Trophoblast cell (in vitro differentiated cells and primary cell): ENCODE results near the gene DDX27.
"Not testable (repeated sequence)": the region's sequence is repeated elsewhere in the genome, so short reads cannot be mapped to it uniquely, and the experiment has no call there.

Source experiments
- DNase-seq, 2 donors: peaks; one replicate each; pipeline ENCODE4 v3.0.0-alpha.2; 2016
- H2AFZ ChIP-seq: 2 replicates; pipeline ENCODE4 v1.6.1; 2013; ENCODE audit warnings: low read length, moderate library complexity, mild to moderate bottlenecking; ENCODE audit not compliant: insufficient read depth, poor library complexity
- H2AK5ac ChIP-seq: 2 replicates; pipeline ENCODE4 v1.6.1; 2013; ENCODE audit warnings: mild to moderate bottlenecking, low read length
- H2BK120ac ChIP-seq: 2 replicates; pipeline ENCODE4 v1.6.1; 2013; ENCODE audit warnings: low read length, mild to moderate bottlenecking, moderate library complexity; ENCODE audit not compliant: insufficient read depth, poor library complexity
- H2BK12ac ChIP-seq: 2 replicates; pipeline ENCODE4 v1.6.1; 2013; ENCODE audit warnings: mild to moderate bottlenecking, low read length, moderate library complexity
- H2BK5ac ChIP-seq: 2 replicates; pipeline ENCODE4 v1.6.1; 2013; ENCODE audit warnings: low read length, low read depth, moderate library complexity, mild to moderate bottlenecking; ENCODE audit not compliant: poor library complexity
- H3K14ac ChIP-seq: 2 replicates; pipeline ENCODE4 v1.6.1; 2013; ENCODE audit warnings: mild to moderate bottlenecking, low read length
- H3K18ac ChIP-seq: 2 replicates; pipeline ENCODE4 v1.6.1; 2013; ENCODE audit warnings: mild to moderate bottlenecking, low read length
- H3K23ac ChIP-seq: 2 replicates; pipeline ENCODE4 v1.6.1; 2013; ENCODE audit warnings: low read length
- H3K27ac ChIP-seq: 2 replicates; pipeline ENCODE4 v1.5.1; 2013; ENCODE audit warnings: low read depth, mild to moderate bottlenecking, inconsistent platforms, low read length, moderate library complexity
- H3K27me3 ChIP-seq: 2 replicates; pipeline ENCODE4 v1.6.1; 2013; ENCODE audit warnings: inconsistent platforms, mild to moderate bottlenecking, low read length, moderate library complexity; ENCODE audit not compliant: insufficient read depth
- H3K36me3 ChIP-seq, 2 experiments: 1 replicate in 1 of 2; 2 replicates in 1 of 2; pipeline ENCODE4 v1.6.1; 2013; ENCODE audit warnings: low read length in 2 of 2, mild to moderate bottlenecking in 2 of 2, moderate library complexity in 1 of 2; ENCODE audit not compliant: insufficient read depth in 2 of 2, control insufficient read depth in 1 of 2
- H3K4ac ChIP-seq: 2 replicates; pipeline ENCODE4 v1.6.1; 2013; ENCODE audit warnings: low read depth, mild to moderate bottlenecking, low read length, moderate library complexity
- H3K4me1 ChIP-seq, 2 experiments: 1 replicate in 1 of 2; 2 replicates in 1 of 2; pipeline ENCODE4 v1.6.1; 2013; ENCODE audit warnings: low read length in 2 of 2, mild to moderate bottlenecking in 2 of 2, moderate library complexity in 1 of 2; ENCODE audit not compliant: insufficient read depth in 2 of 2, control insufficient read depth in 1 of 2
- H3K4me2 ChIP-seq: 2 replicates; pipeline ENCODE4 v1.6.1; 2013; ENCODE audit warnings: inconsistent platforms, mild to moderate bottlenecking, low read length, moderate library complexity
- H3K4me3 ChIP-seq: 2 replicates; pipeline ENCODE4 v1.5.1; 2013; ENCODE audit warnings: mild to moderate bottlenecking, low read depth, low read length, inconsistent platforms
- H3K79me1 ChIP-seq: one replicate; pipeline ENCODE4 v1.6.1; 2013; ENCODE audit warnings: low read length
- H3K79me2 ChIP-seq: 2 replicates; pipeline ENCODE4 v1.6.1; 2013; ENCODE audit warnings: low read length, mild to moderate bottlenecking; ENCODE audit not compliant: control insufficient read depth, insufficient read depth, poor library complexity
- H3K9ac ChIP-seq: 2 replicates; pipeline ENCODE4 v1.6.1; 2013; ENCODE audit warnings: mild to moderate bottlenecking, low read length
- H3K9me3 ChIP-seq: 2 replicates; pipeline ENCODE4 v1.6.1; 2013; ENCODE audit warnings: low read depth, mild to moderate bottlenecking, control low read depth, inconsistent platforms, low read length; ENCODE audit not compliant: insufficient read depth
- H4K12ac ChIP-seq: 2 replicates; pipeline ENCODE4 v1.6.1; 2013; ENCODE audit warnings: low read depth, mild to moderate bottlenecking, low read length, moderate library complexity
- H4K8ac ChIP-seq: 2 replicates; pipeline ENCODE4 v1.6.1; 2013; ENCODE audit warnings: low read depth, mild to moderate bottlenecking, low read length, moderate library complexity
- H4K91ac ChIP-seq: one replicate; pipeline ENCODE4 v1.6.1; 2013; ENCODE audit warnings: low read depth, mild to moderate bottlenecking, low read length, moderate library complexity
- WGBS: extraction: QIAGEN DNeasy Blood & Tissue Kit; methylation state at CpG from one replicate; pipeline ENCODE4 v1.1.7; 2013; ENCODE audit warnings: missing lambda C conversion rate; ENCODE audit not compliant: insufficient read length, insufficient coverage; ENCODE audit errors: extremely low coverage; 5-methylcytosine and 5-hydroxymethylcytosine counted together

Gene DDX27

DNA sequence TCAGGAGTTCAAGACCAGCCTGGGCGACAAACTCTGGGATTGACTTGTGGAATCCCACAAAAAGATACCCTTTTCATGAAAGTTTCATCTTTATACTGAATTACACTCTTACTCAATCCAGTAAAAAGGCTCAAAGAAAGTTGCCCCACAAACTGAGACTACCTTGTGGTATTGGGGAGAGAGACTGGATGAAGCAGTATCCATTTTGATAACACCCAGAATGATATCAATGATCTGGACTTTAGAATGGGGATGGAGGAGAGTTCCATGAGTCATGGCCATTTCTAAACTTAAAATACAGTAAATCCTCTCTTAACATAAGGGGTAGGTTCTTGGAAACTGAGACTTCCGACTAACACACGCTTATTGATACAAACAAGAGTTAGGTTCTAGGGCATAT is 35.8 kb upstream of the DDX27 start:
- H3K23ac ChIP-seq = no peak overlapping the region

GRCh38 chr20:49184084-49184501 is 35.1 kb upstream of the DDX27 start:
- not testable (repeated sequence) for H4K12ac ChIP-seq, H3K4me1 ChIP-seq, H2AK5ac ChIP-seq, H2BK5ac ChIP-seq, DNase-seq, H3K18ac ChIP-seq, H3K36me3 ChIP-seq, H3K27ac ChIP-seq, H3K79me1 ChIP-seq, H4K91ac ChIP-seq, H3K23ac ChIP-seq, H3K9ac ChIP-seq, H2AFZ ChIP-seq, H2BK12ac ChIP-seq, H2BK120ac ChIP-seq, H3K4me3 ChIP-seq, H3K9me3 ChIP-seq, H4K8ac ChIP-seq, H3K4me2 ChIP-seq, H3K27me3 ChIP-seq, H3K14ac ChIP-seq
- Histone ChIP-seq H3K79me2 (peaks cover 21% of the 10 kb centered on the region), H3K4ac (peak overlapping the region; percentile 92)
- WGBS = no CpG with 5 or more reads among the region's 5 CpGs

More for the DNA sequence above, 35.8 kb upstream of the DDX27 start:
- no peaks in the 10 kb centered on the region for H3K27me3 ChIP-seq
- H4K12ac ChIP-seq = no peak overlapping the region
- no peak overlapping the region for H2BK12ac ChIP-seq
- no peak for DNase-seq
- H3K27ac ChIP-seq = no peak overlapping the region
- no peak overlapping the region for H4K8ac ChIP-seq
- no CpG with 5 or more reads among the region's 3 CpGs for WGBS
- no peak overlapping the region for H2AK5ac ChIP-seq
- H2BK120ac ChIP-seq = no peak overlapping the region
- peak overlapping the region; percentile 94 for H3K4ac ChIP-seq
- H4K91ac ChIP-seq = no peak overlapping the region
- H2AFZ ChIP-seq = no peak overlapping the region
- no peaks in the 10 kb centered on the region for H3K9me3 ChIP-seq
- H2BK5ac ChIP-seq = no peak overlapping the region
- peaks cover 2 to 5% of the 10 kb centered on the region in 2 experiments for H3K36me3 ChIP-seq
- H3K4me1 ChIP-seq = peaks cover 0 to 2% of the 10 kb centered on the region in 2 experiments
- H3K18ac ChIP-seq = no peak overlapping the region
- H3K14ac ChIP-seq = no peak overlapping the region
- no peak overlapping the region for H3K4me2 ChIP-seq
- peaks cover 21% of the 10 kb centered on the region for H3K79me2 ChIP-seq
- H3K9ac ChIP-seq = no peak overlapping the region
- H3K79me1 ChIP-seq = peaks cover 6% of the 10 kb centered on the region
- no peak overlapping the region for H3K4me3 ChIP-seq

- no peak overlapping the region for H3K4ac ChIP-seq
- no peak overlapping the region for H4K91ac ChIP-seq
- no peak overlapping the region for H3K23ac ChIP-seq
- no peaks in the 10 kb centered on the region for H3K9me3 ChIP-seq
- H3K18ac ChIP-seq = no peak overlapping the region
- H3K14ac ChIP-seq = no peak overlapping the region
- H3K9ac ChIP-seq = no peak overlapping the region
- no peak overlapping the region for H2BK12ac ChIP-seq
- H3K4me3 ChIP-seq = no peak overlapping the region
- no peak overlapping the region for H2AFZ ChIP-seq
- no CpG with 5 or more reads among the region's 3 CpGs for WGBS
- no peak for DNase-seq
- no peak overlapping the region for H4K12ac ChIP-seq
- H4K8ac ChIP-seq = no peak overlapping the region
- H3K4me1 ChIP-seq = peaks cover 0 to 2% of the 10 kb centered on the region in 2 experiments
- H3K36me3 ChIP-seq = peaks cover 2 to 5% of the 10 kb centered on the region in 2 experiments
- H3K27me3 ChIP-seq = no peaks in the 10 kb centered on the region
- peaks cover 8% of the 10 kb centered on the region for H3K79me1 ChIP-seq
- H2BK5ac ChIP-seq = no peak overlapping the region
- peaks cover 21% of the 10 kb centered on the region for H3K79me2 ChIP-seq
- no peak overlapping the region for H2BK120ac ChIP-seq
- no peak overlapping the region for H3K27ac ChIP-seq
- no peak overlapping the region for H2AK5ac ChIP-seq
- no peak overlapping the region for H3K4me2 ChIP-seq
Measured at GRCh38 chr20:49184691-49185070, 34.5 kb upstream of the DDX27 start.

DNA sequence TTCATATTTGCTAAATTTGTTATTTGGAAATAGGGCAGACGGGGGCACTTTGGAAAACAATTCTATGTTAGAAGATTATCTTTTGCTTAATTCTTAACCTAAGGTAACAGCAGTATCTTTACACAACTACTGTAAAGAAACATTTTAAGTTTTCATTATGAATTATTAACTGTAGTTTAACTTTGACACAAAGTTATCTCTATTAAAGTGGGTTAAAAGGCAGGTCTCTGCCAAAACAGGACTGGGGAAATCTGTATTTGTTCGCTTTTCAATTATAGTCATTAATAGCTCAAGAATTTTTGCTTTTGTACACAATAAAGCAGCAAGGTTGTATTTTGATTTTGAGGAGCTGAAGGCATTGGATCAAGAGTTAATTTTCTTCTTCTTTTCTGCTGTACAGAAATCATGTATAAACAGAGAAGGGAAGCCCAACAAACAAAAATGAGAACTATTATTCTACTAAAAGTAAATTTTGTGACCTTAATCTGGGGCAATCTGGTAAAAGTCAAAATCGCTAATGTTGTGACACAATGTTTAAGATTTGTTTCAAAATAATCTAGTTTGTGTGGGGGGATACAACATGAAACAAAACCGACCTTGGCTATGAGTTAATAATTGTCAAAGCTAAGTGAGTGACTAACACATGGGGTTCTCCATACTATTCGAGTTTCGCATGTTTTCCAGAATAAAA is 34.0 kb upstream of the DDX27 start:
- Histone ChIP-seq H3K27me3 (no peaks in the 10 kb centered on the region), H3K23ac (no peak overlapping the region), H3K14ac (no peak overlapping the region), H3K4ac (no peak overlapping the region), H3K9me3 (no peaks in the 10 kb centered on the region), H4K91ac (no peak overlapping the region), H2BK120ac (no peak overlapping the region), H3K27ac (no peak overlapping the region), H4K12ac (no peak overlapping the region), H2AFZ (no peak overlapping the region), H3K36me3 (peaks cover 2 to 5% of the 10 kb centered on the region in 2 experiments), H2BK12ac (no peak overlapping the region), H4K8ac (no peak overlapping the region), H2AK5ac (no peak overlapping the region), H3K79me1 (peaks cover 8% of the 10 kb centered on the region), H3K4me3 (no peak overlapping the region), H3K18ac (no peak overlapping the region), H3K79me2 (peaks cover 21% of the 10 kb centered on the region), H3K4me2 (no peak overlapping the region), H3K4me1 (peaks cover 0 to 1% of the 10 kb centered on the region in 2 experiments), H2BK5ac (no peak overlapping the region), H3K9ac (no peak overlapping the region)
- no CpG with 5 or more reads among the region's 6 CpGs for whole genome bisulfite sequencing
- DNase-seq = no peak
